NCI-H82 treated with DMSO at 0.1 percent for 48 hours (cell line): ENCODE measurements around the gene PDE1A.

Source experiments
- DNase-seq: peaks from one replicate; lab custom pipeline; 2025; ENCODE audit not compliant: unreplicated experiment; lab: John Stamatoyannopoulos, UW

The PDE1A gene

GRCh38 chr2:182220335-182220734 is 206.5 kb downstream of the PDE1A start:
- no peak for DNase-seq

- no peak for DNase-seq
These were observed 216.2 kb downstream of the PDE1A start for GRCh38 chr2:182210669-182211068.

- DNase-seq: no peak
These were observed 218.4 kb downstream of the PDE1A start for GRCh38 chr2:182208421-182208820.

GRCh38 chr2:182207049-182207746 is 219.6 kb downstream of the PDE1A start:
- DNase-seq: no peak

DNA sequence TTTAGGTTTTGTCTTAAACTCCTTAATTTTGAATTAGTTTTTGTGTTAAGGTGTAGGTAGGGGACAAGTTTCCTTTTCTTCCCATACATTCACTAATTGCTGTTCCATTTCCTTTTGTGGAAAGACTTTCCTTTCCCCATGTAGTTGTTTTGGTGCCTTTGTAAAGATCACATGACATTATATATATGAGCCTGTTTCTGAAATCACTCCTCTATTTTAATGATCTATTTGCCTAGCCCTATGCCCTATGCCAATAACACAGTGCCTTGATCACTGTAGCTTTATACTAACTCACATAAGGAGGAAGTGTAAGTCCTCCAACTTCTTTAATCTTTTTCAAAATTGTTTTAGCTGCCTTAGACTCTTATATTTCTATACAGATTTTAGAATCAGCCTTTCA is 229.3 kb downstream of the PDE1A start:
- DNase-seq: no peak

DNA sequence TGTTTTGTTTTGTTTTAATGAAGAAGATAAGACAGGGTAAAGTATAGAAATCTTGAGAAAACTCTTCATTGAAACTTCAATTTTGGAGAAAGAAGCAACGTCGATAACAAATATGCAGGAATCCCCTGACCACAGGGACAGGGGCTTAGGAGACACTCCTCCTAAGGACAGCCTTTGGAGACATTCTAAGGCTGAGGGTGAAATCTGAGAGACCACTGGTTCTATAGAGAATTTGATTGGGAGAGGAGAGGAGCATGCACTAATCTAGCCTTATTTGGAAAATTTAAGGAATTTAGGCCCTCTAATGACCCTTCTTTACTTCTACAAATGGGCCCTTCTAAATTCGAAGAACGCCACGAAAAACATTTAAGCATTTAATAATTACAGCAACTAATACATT is 233.5 kb downstream of the PDE1A start:
- DNase-seq: no peak

GRCh38 chr2:182191061-182191460 is 235.8 kb downstream of the PDE1A start:
- no peak for DNase-seq

DNA sequence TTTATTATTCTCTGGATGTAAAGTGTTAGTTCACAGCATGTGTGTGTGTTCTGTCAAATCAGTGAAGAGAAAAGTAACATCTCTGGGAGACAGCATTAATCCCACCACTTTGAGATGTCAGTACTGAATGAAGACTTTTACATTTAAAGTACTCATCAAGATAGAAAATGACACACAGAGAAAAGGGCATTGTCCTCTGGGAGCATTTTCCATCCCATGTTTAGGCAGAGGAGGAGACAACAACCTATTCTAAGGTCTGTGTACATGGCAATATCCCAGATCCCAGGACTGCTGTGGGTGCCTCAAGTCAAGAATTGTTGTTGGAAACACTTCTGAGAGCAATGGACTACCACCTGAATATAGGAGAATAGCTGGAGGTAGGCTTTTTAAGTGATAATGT is 239.7 kb downstream of the PDE1A start:
- DNase-seq: no peak

DNA sequence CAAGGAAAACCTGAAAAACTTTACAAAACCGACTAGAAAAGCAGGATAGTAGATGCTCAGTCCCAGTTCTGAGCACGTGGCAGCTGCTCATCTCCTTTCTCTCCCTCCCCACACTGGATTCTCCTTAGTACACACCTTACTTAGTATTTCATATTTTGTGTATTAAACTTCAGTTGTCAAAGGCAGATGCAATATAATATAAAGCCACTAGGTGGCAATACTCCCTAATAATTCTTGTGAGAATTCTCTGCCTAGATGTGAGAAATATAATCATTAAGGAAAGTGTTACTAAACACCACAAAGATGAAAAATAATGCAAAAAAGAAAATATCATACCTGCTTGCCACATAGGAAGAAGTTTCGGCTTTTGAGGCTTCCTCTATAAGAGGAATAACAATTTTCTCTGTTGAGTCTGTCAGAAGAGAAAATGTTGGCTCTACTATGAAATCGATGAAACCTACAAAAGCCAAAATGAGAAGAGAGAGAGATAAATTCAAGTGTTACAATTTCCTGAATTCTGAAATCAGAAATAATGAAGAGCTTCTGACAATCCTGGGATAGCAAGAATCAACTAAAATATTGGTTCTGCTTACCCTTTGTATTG is 240.6 kb downstream of the PDE1A start:
- peak; percentile 8 for DNase-seq

DNA sequence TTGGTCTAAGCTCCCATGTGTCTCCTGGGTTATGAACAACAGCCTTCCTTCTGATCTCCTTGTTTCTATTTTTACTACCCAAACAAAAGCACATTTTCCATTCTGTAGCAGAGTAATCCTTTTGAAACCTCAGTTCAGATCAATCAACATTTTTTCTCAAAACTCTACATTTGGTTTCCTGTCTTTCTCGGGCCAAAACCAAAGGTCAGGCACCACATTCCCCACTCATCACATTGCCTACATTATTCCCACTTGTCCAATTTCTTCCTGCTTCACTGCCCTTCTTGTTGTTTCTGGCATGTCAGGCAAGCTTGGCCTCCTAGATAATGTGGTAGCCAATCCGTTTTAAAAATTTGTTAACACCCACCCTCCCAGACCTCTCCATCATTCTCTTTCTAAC is 244.4 kb downstream of the PDE1A start:
- DNase-seq: no peak

DNA sequence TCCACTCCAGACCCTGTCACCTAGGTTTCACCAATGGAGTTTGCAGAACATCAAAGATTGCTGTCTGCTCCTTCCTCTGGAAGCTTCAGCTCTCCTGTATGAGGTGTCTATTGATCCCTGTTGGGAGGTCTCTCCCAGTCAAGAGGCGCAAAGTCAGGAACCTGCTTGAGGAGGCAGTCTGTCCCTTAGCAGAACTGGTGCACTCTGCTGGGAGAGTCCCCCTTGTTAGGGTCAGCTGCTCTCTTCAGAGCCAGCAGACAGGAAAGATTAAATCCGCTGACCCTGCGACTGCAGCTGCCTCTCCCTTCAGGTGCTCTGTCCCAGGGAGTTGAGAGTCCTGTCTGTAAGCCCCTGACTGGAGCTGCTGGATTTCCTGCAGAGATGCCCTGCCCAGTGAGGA is 245.5 kb downstream of the PDE1A start:
- DNase-seq: no peak

- no peak for DNase-seq
These were observed 247.7 kb downstream of the PDE1A start for GRCh38 chr2:182179176-182179575.

GRCh38 chr2:182173944-182174622 is 252.8 kb downstream of the PDE1A start:
- no peak for DNase-seq

- DNase-seq: no peak
These were observed 256.5 kb downstream of the PDE1A start for GRCh38 chr2:182170341-182170740.

- no peak for DNase-seq
These were observed 259.0 kb downstream of the PDE1A start for GRCh38 chr2:182167882-182168281.

DNA sequence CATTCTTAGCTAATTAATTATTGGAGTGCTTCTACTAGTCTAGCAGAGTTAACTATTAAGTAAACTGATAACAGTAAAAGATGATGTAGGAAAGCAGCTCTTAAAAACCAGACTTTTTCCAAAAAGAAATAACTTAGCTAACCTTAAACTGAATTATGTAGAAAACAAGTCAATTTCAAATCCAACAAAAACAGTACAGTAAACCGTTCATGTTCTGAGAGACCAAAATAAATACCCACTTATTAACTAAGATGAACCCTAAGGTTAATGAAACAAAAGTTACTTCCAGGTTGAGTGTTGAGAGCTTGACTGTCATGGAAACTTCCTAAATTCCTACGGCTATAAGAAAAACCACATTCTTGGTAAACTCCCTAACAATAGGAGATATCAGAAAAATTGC is 260.0 kb downstream of the PDE1A start:
- DNase-seq: no peak

GRCh38 chr2:182166406-182166805 is 260.4 kb downstream of the PDE1A start:
- no peak for DNase-seq

- DNase-seq: no peak
These were observed 261.6 kb downstream of the PDE1A start for GRCh38 chr2:182165202-182165601.

DNA sequence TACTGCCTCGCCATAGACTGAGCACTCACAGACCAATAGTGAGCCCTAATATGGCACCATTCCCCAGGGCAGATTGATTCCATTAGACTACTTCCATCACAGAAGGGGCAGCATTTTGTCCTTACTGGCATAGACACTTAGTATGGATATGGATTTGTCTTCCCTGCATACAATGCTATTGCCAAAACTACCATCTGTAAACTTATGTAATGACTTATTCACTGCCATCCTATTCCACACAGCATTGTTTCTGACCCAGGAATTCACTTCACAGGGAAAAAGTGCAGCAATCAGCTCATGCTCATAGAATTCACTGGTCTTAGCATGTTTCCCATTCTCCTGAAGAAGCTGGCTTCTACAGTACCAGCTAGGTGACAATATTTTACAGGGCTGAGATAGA is 262.1 kb downstream of the PDE1A start:
- no peak for DNase-seq

DNA sequence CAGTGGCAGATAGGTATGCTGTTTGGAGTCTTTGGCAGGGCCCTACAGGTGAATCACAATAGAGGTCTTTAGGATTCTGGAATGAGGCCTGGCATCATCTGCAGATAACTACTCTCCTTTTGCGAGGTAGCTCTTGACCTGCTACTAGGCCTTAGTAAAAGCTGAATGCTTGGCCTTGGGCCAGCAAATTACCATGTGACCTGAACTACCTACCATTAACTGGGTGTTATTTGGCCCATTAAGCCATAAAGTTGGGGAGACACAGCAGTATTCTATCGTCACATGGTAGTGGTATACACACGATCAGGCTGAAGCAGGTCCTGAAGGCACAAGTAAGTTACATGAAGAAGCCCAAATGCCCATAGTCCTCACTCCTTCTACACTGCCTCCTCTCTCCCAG is 263.0 kb downstream of the PDE1A start:
- no peak for DNase-seq

GRCh38 chr2:182148344-182148743 is 278.5 kb downstream of the PDE1A start:
- no peak for DNase-seq

DNA sequence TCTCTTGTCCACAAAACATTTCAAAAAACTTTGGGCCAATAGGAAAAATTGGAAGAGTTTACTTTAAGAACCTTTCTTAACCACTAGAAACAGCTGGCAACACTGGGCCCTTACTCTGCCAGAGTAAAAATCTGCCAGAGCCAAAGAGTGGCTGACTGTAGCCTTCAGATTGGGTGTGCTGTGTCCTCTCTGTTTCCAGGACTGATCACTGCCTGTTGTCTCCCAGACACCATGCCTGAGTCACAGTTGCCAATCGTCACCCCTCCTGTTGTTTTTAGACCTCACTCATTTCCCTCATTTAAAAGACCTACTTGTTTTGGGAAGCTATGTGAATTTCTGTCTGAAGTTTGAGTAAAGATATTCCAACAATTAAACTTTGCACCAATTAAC is 282.1 kb downstream of the PDE1A start:
- no peak for DNase-seq
